ENCODE results near the gene KLHDC1.
"Not testable (repeated sequence)": the region's sequence is repeated elsewhere in the genome, so short reads cannot be mapped to it uniquely, and the experiment has no call there.

KLHDC1 gene

GRCh38 chr14:49692811-49693734 is at the start of gene KLHDC1:
Gene KLHDC1 (plus strand): TSS chr14:49693120. CDS start chr14:49693195, 75 bp downstream.
- DNase-seq: peak; percentile 88

GRCh38 chr14:49653508-49653907 is 39.4 kb upstream of the KLHDC1 start:
- DNase-seq: no peak

GRCh38 chr14:49654511-49654910 is 38.4 kb upstream of the KLHDC1 start:
- DNase-seq: no peak

GRCh38 chr14:49657500-49657899 is 35.4 kb upstream of the KLHDC1 start:
- not testable (repeated sequence) for DNase-seq

GRCh38 chr14:49659526-49660455 is 33.1 kb upstream of the KLHDC1 start:
- no peak for DNase-seq

- DNase-seq: no peak
These were observed 22.4 kb upstream of the KLHDC1 start for GRCh38 chr14:49670475-49670874.

- no peak for DNase-seq
These were observed 19.3 kb upstream of the KLHDC1 start for GRCh38 chr14:49673586-49673985.

GRCh38 chr14:49677643-49678042 is 15.3 kb upstream of the KLHDC1 start:
- no peak for DNase-seq

- no peak for DNase-seq
These were observed 13.6 kb upstream of the KLHDC1 start for GRCh38 chr14:49679271-49679670.

GRCh38 chr14:49686425-49686824 is 6.5 kb upstream of the KLHDC1 start:
- DNase-seq: no peak

- peak; percentile 83 for DNase-seq
These were observed 4.8 kb upstream of the KLHDC1 start, which contains the start of gene POLE2 for GRCh38 chr14:49687942-49688700. Gene POLE2 (minus strand): TSS chr14:49688214. CDS start chr14:49688203, 11 bp downstream.

GRCh38 chr14:49688701-49689030 is 4.3 kb upstream of the KLHDC1 start:
- no peak for DNase-seq

GRCh38 chr14:49691031-49691430 is 1.9 kb upstream of the KLHDC1 start:
- DNase-seq: no peak

GRCh38 chr14:49692193-49692757 is 645 bp upstream of the KLHDC1 start:
- DNase-seq: no peak

GRCh38 chr14:49693735-49694124 is 810 bp downstream of the KLHDC1 start:
- DNase-seq: peak; percentile 7

GRCh38 chr14:49702725-49703124 is 9.8 kb downstream of the KLHDC1 start:
- no peak for DNase-seq

- no peak for DNase-seq
These were observed 11.0 kb downstream of the KLHDC1 start for GRCh38 chr14:49703965-49704364.

- DNase-seq: not testable (repeated sequence)
These were observed 11.6 kb downstream of the KLHDC1 start for GRCh38 chr14:49704471-49704870.

GRCh38 chr14:49710993-49711392 is 18.1 kb downstream of the KLHDC1 start:
- not testable (repeated sequence) for DNase-seq

- DNase-seq: no peak
These were observed 27.8 kb downstream of the KLHDC1 start for GRCh38 chr14:49720744-49721143.

GRCh38 chr14:49721733-49722435 is 29.0 kb downstream of the KLHDC1 start:
- DNase-seq: not testable (repeated sequence)

- DNase-seq: no peak
These were observed 34.3 kb downstream of the KLHDC1 start for GRCh38 chr14:49727171-49727570.

Measured in CD4-positive, alpha-beta T cell treated with Interleukin-6 for 4 hours (primary cell).